ENCODE results near the gene TSPAN12. TPM values are rescaled to one million over a fixed set of nuclear protein-coding genes. Genes with fewer than 3 reads are reported as not detected.
"Not testable (repeated sequence)": the region's sequence is repeated elsewhere in the genome, so short reads cannot be mapped to it uniquely, and the experiment has no call there.

Gene TSPAN12
- 10 to 100 TPM; 57.3 to 78.2 (median 71.4) TPM for polyA plus RNA-seq (ENCODE audit: insufficient read length in 10 of 10)
- long read RNA-seq, donor 1, transcript TSPAN12-201 (8 exons, 2,798 nt), result major isoform, 15 of 25 reads
- long read RNA-seq, donor 1, partial matches to known transcripts, result 10 of 25 reads
- long read RNA-seq, donor 1, other reads (novel, unspliced or antisense), result 0 of 25 reads
- long read RNA-seq, donor 2, transcript TSPAN12-201 (8 exons, 2,798 nt), result major isoform, 9 of 9 reads
- long read RNA-seq, donor 2, partial matches to known transcripts, result 0 of 9 reads
- long read RNA-seq, donor 2, other reads (novel, unspliced or antisense), result 0 of 9 reads
- long read RNA-seq, donor 3, result 0 reads
- long read RNA-seq, donor 4, transcript TSPAN12-201 (8 exons, 2,798 nt), result major isoform, 21 of 21 reads
- long read RNA-seq, donor 4, partial matches to known transcripts, result 0 of 21 reads
- long read RNA-seq, donor 4, other reads (novel, unspliced or antisense), result 0 of 21 reads
- long read RNA-seq, donor 5, transcript TSPAN12-201 (8 exons, 2,798 nt), result major isoform, 21 of 27 reads
- long read RNA-seq, donor 5, partial matches to known transcripts, result 0 of 27 reads
- long read RNA-seq, donor 5, other reads (novel, unspliced or antisense), result 5 of 27 reads
- long read RNA-seq, donor 6, transcript TSPAN12-201 (8 exons, 2,798 nt), result major isoform, 35 of 40 reads
- long read RNA-seq, donor 6, partial matches to known transcripts, result 5 of 40 reads
- long read RNA-seq, donor 6, other reads (novel, unspliced or antisense), result 0 of 40 reads
- long read RNA-seq, donor 7, transcript TSPAN12-201 (8 exons, 2,798 nt), result major isoform, 20 of 26 reads
- long read RNA-seq, donor 7, partial matches to known transcripts, result 0 of 26 reads
- long read RNA-seq, donor 7, other reads (novel, unspliced or antisense), result 6 of 26 reads
- long read RNA-seq, donor 8, transcript TSPAN12-201 (8 exons, 2,798 nt), result major isoform, 15 of 15 reads
- long read RNA-seq, donor 8, partial matches to known transcripts, result 0 of 15 reads
- long read RNA-seq, donor 8, other reads (novel, unspliced or antisense), result 0 of 15 reads
- long read RNA-seq, donor 9, result 0 reads

- DNase-seq, result peak; percentile 78 to 94 (median 84)
Observed at GRCh38 chr7:120857588-120858573, at the start of gene TSPAN12. Gene TSPAN12, minus strand, starts transcription at chr7:120858144. Its CDS starts 1,381 bp downstream, at chr7:120856763.

- no peak for DNase-seq
Observed at GRCh38 chr7:120898715-120899499, 41.0 kb upstream of the TSPAN12 start.

- DNase-seq, result not testable (repeated sequence)
Observed at GRCh38 chr7:120895253-120895652, 37.3 kb upstream of the TSPAN12 start.

- not testable (repeated sequence) for DNase-seq
Observed at GRCh38 chr7:120885602-120886001, 27.7 kb upstream of the TSPAN12 start.

- DNase-seq, result peak in 1 of 3 donors; percentile 44
Observed at GRCh38 chr7:120877701-120878100, 19.8 kb upstream of the TSPAN12 start.

- DNase-seq, result no peak
Observed at GRCh38 chr7:120876922-120877321, 19.0 kb upstream of the TSPAN12 start.

- DNase-seq, result no peak
Observed at GRCh38 chr7:120874722-120875121, 16.8 kb upstream of the TSPAN12 start.

- no peak for DNase-seq
Observed at GRCh38 chr7:120874016-120874415, 16.1 kb upstream of the TSPAN12 start.

- no peak for DNase-seq
Observed at GRCh38 chr7:120873401-120873800, 15.5 kb upstream of the TSPAN12 start.

GRCh38 chr7:120869700-120870099 lies 11.8 kb upstream of the TSPAN12 start:
- no peak for DNase-seq

GRCh38 chr7:120867932-120868331 lies 10.0 kb upstream of the TSPAN12 start:
- DNase-seq, result no peak

- no peak for DNase-seq
Observed at GRCh38 chr7:120865191-120865981, 7.4 kb upstream of the TSPAN12 start.

GRCh38 chr7:120864141-120864900 lies 6.4 kb upstream of the TSPAN12 start:
- DNase-seq, result peak in 2 of 3 donors; percentile 23 to 65

- peak in 2 of 3 donors; percentile 16 to 56 for DNase-seq
Observed at GRCh38 chr7:120862987-120863590, 5.1 kb upstream of the TSPAN12 start.

GRCh38 chr7:120860156-120860555 lies 2.2 kb upstream of the TSPAN12 start:
- no peak for DNase-seq

- no peak for DNase-seq
Observed at GRCh38 chr7:120859459-120859858, 1.5 kb upstream of the TSPAN12 start.

- DNase-seq, result peak in 2 of 3 donors; percentile 55 to 78
Observed at GRCh38 chr7:120856621-120857352, 1.2 kb downstream of the TSPAN12 start.
